CD14-positive monocyte (primary cell): Measurements from ENCODE around the gene GAS7. TPM values are rescaled to one million over a fixed set of nuclear protein-coding genes. Genes with fewer than 3 reads are reported as not detected.

Experiments
- DNase-seq, 3 donors: peaks; one replicate each; pipeline ENCODE4 v3.0.0-alpha.2; 2011 to 2022
- H2AFZ ChIP-seq: 2 replicates; pipeline ENCODE4 v1.6.0; 2012; ENCODE audit warnings: mild to moderate bottlenecking, low read depth, low read length, inconsistent platforms; ENCODE audit not compliant: insufficient read depth, poor library complexity, severe bottlenecking
- H3K27ac ChIP-seq, 2 donors: 1 replicate in 1 of 2; 2 replicates in 1 of 2; pipeline ENCODE4 v1.5.1; 2012 to 2013; ENCODE audit warnings: low read length in 2 of 2, control low read depth in 1 of 2, inconsistent platforms in 1 of 2, low read depth in 1 of 2, mild to moderate bottlenecking in 1 of 2
- H3K27me3 ChIP-seq, 2 donors: one replicate each; pipeline versions ENCODE4 v1.6.0 to v1.6.1; 2011 to 2013; ENCODE audit warnings: low read length in 2 of 2; ENCODE audit not compliant: control insufficient read depth in 2 of 2, insufficient read depth in 2 of 2
- H3K36me3 ChIP-seq, 2 donors: replicated peaks in 1 of 2; 1 replicate in 1 of 2; 2 replicates in 1 of 2; pipeline versions ENCODE4 v1.5.1 to v1.6.1; 2012 to 2013; ENCODE audit warnings: low read length in 2 of 2, control low read depth in 1 of 2, inconsistent platforms in 1 of 2, mild to moderate bottlenecking in 1 of 2; ENCODE audit not compliant: insufficient read depth in 2 of 2, control insufficient read depth in 1 of 2
- H3K4me1 ChIP-seq, 2 donors: 1 replicate in 1 of 2; 2 replicates in 1 of 2; pipeline versions ENCODE4 v1.5.1 to v1.6.1; 2012 to 2013; ENCODE audit warnings: low read length in 2 of 2, control low read depth in 1 of 2, inconsistent platforms in 1 of 2, mild to moderate bottlenecking in 1 of 2, moderate library complexity in 1 of 2; ENCODE audit not compliant: insufficient read depth in 2 of 2, control insufficient read depth in 1 of 2
- H3K4me2 ChIP-seq: replicated peaks from 2 replicates; pipeline ENCODE3; 2012; ENCODE audit warnings: low read length, moderate library complexity, mild to moderate bottlenecking; ENCODE audit not compliant: poor library complexity, severe bottlenecking; ENCODE audit errors: extremely low read depth
- H3K4me3 ChIP-seq, 3 experiments: fragments of 200-600 bp in 1 of 3; sonication (generic) in 1 of 3; replicated peaks in 1 of 3; 1 replicate in 2 of 3; 2 replicates in 1 of 3; pipeline ENCODE4 v1.5.1; 2011 to 2013; ENCODE audit warnings: low read length in 3 of 3, mild to moderate bottlenecking in 3 of 3, control low read depth in 2 of 3, low read depth in 2 of 3, inconsistent platforms in 1 of 3, moderate library complexity in 1 of 3
- H3K79me2 ChIP-seq: 2 replicates; pipeline ENCODE4 v1.6.0; 2012; ENCODE audit warnings: mild to moderate bottlenecking, control low read depth, inconsistent platforms, low read length, moderate library complexity; ENCODE audit not compliant: insufficient read depth
- H3K9ac ChIP-seq: 2 replicates; pipeline ENCODE4 v1.6.0; 2017; ENCODE audit warnings: low read length, mild to moderate bottlenecking; ENCODE audit not compliant: insufficient read depth, poor library complexity, severe bottlenecking
- H3K9me3 ChIP-seq, 2 donors: replicated peaks in 1 of 2; 1 replicate in 1 of 2; 2 replicates in 1 of 2; pipeline versions ENCODE4 v1.5.1 to v1.6.1; 2012 to 2013; ENCODE audit warnings: low read length in 2 of 2, control low read depth in 1 of 2; ENCODE audit not compliant: control insufficient read depth in 1 of 2, insufficient read depth in 1 of 2
- H4K20me1 ChIP-seq: 2 replicates; pipeline ENCODE4 v1.6.0; 2012; ENCODE audit warnings: mild to moderate bottlenecking, low read length, control low read depth, moderate library complexity; ENCODE audit not compliant: insufficient read depth
- H3K27ac Mint-ChIP-seq, 7 donors: one replicate each; pipeline ENCODE4 v1.8.0; 2020; ENCODE audit warnings: mild to moderate bottlenecking in 7 of 7, mixed read lengths in 7 of 7, moderate library complexity in 6 of 7, inconsistent platforms in 2 of 7
- H3K27me3 Mint-ChIP-seq, 3 donors: one replicate each; pipeline ENCODE4 v1.8.0; 2021 to 2022; ENCODE audit warnings: low read depth in 3 of 3, mild to moderate bottlenecking in 3 of 3, mixed read lengths in 3 of 3, moderate library complexity in 3 of 3, inconsistent platforms in 1 of 3
- H3K36me3 Mint-ChIP-seq, 2 donors: one replicate each; pipeline ENCODE4 v1.8.0; 2020; ENCODE audit warnings: mixed read lengths in 2 of 2, inconsistent platforms in 1 of 2, mild to moderate bottlenecking in 1 of 2
- H3K4me1 Mint-ChIP-seq: one replicate; pipeline ENCODE4 v1.8.0; 2020; ENCODE audit warnings: mild to moderate bottlenecking, mixed read lengths
- H3K4me3 Mint-ChIP-seq, 2 donors: one replicate each; pipeline ENCODE4 v1.8.0; 2020; ENCODE audit warnings: mild to moderate bottlenecking in 2 of 2, mixed read lengths in 2 of 2, moderate library complexity in 1 of 2
- H3K9me3 Mint-ChIP-seq, 7 donors: one replicate each; pipeline ENCODE4 v1.8.0; 2020 to 2022; ENCODE audit warnings: mixed read lengths in 7 of 7, mild to moderate bottlenecking in 6 of 7, moderate library complexity in 6 of 7, inconsistent platforms in 2 of 7
- WGBS: methylation state at CpG from one replicate; pipeline ENCODE4 v1.1.5; 2013; ENCODE audit warnings: missing lambda C conversion rate; ENCODE audit not compliant: insufficient coverage; 5-methylcytosine and 5-hydroxymethylcytosine counted together
- intact Hi-C, 2 donors: fragments of 100-400 bp; cut with micrococcal nuclease; formaldehyde crosslinking; loops; one replicate each; pipeline versions ENCODE4 v1.15.0 to v1.15.1; 2023
- polyA plus RNA-seq, 3 donors: library from polyadenylated mRNA; depleted of rRNA in 1 of 3; unstranded in 2 of 3; stranded (reverse) in 1 of 3; fragments of 300-500 nt in 2 of 3; fragments of >200 nt in 1 of 3; fragmentation: Illumina TruSeq in 2 of 3; gene quantifications; 1 replicate in 2 of 3; 2 replicates in 1 of 3; pipeline ENCODE4 v1.2.3, GENCODE V29; 2012 to 2021
- TF ChIP-seq, protein P1 (sequence below): fragments of 200-600 bp; IDR thresholded peaks from one replicate; pipeline ENCODE4 v1.8.0; 2022; ENCODE audit warnings: antibody characterized with exemption, mild to moderate bottlenecking

GAS7 gene
- polyA plus RNA-seq, 3 donors = 53.1 to 91.9 (median 66.6) TPM

DNA sequence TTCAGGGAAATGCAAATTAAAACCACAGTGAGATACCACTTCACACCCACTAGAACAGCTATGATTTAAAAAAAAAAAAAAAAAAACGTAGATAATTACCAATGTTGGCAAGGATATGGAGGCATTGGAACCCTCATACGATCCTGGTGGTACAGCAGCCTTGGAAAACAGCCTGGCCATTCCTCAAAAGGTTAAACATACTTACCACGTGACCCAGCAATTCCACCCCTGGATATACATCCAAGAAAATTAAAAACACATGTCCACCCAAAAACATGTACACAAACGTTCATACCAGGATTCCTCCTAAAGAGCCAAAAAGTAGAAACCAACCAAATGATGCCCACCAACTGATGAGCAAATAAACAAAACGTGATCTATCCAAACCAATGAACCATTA, 68.1 kb downstream of the GAS7 start:
- Histone ChIP-seq H3K27me3 (no peaks in the 10 kb centered on the region), H4K20me1 (no peaks in the 10 kb centered on the region), H3K4me2 (no peak overlapping the region), H3K9ac (no peak overlapping the region), H3K36me3 (no peaks in the 10 kb centered on the region), H3K27ac (no peak overlapping the region), H3K9me3 (no peaks in the 10 kb centered on the region), H3K4me1 (peaks cover 49 to 52% of the 10 kb centered on the region in 2 donors), H3K79me2 (peaks cover 61% of the 10 kb centered on the region), H2AFZ (no peak overlapping the region), H3K4me3 (no peak overlapping the region)
- Mint-ChIP-seq H3K9me3 (no peaks in the 10 kb centered on the region), H3K27ac (peak overlapping the region in 3 of 7 donors; percentile 1 to 40 (median 4)), H3K4me3 (no peak overlapping the region), H3K36me3 (peaks cover under 1 to 9% of the 10 kb centered on the region in 2 donors), H3K4me1 (peaks cover 64% of the 10 kb centered on the region), H3K27me3 (peaks cover 0 to 3% (median 0%) of the 10 kb centered on the region in 3 donors)
- intact Hi-C loops = no loop called here
- 95% methylated on average over 3 of the region's 5 CpGs for WGBS
- TF ChIP-seq, protein P1, sequence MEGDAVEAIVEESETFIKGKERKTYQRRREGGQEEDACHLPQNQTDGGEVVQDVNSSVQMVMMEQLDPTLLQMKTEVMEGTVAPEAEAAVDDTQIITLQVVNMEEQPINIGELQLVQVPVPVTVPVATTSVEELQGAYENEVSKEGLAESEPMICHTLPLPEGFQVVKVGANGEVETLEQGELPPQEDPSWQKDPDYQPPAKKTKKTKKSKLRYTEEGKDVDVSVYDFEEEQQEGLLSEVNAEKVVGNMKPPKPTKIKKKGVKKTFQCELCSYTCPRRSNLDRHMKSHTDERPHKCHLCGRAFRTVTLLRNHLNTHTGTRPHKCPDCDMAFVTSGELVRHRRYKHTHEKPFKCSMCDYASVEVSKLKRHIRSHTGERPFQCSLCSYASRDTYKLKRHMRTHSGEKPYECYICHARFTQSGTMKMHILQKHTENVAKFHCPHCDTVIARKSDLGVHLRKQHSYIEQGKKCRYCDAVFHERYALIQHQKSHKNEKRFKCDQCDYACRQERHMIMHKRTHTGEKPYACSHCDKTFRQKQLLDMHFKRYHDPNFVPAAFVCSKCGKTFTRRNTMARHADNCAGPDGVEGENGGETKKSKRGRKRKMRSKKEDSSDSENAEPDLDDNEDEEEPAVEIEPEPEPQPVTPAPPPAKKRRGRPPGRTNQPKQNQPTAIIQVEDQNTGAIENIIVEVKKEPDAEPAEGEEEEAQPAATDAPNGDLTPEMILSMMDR = no peak
- no peak for DNase-seq

DNA sequence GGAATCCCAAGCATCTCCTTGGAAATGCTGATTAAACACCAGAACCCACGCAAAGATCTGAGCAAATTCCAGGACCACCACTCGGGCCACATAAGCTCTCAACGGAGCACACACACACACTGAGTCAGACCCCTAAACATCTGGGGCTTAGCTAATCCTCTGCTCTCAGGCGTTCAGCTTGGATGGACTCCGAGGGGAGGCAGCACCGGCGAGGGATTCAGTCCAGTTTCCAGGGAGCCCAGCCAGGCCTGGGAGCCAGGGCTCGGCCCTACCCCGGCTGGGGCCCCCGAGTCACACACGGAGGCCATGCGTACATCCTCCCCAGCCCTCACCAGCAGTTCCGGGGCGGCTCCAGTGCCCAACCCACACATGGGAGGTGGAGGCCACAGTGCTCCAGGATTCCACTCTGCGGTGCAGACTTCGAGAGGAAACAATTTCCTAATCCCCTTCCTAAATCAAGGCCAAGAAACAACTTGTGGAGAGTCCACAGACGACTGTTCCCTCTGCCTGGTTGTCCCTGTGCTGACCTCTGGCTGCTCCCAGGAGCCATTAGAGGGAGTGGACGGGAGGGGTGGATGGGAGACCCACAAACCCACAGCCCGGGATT, 70.5 kb downstream of the GAS7 start:
- Mint-ChIP-seq H3K4me3 (peak overlapping the region; percentile 52 to 59), H3K4me1 (peaks cover 65% of the 10 kb centered on the region), H3K27ac (peak overlapping the region; percentile 79 to 96 (median 89)), H3K27me3 (peaks cover 0 to 3% (median 0%) of the 10 kb centered on the region in 3 donors), H3K36me3 (peaks cover 0 to 4% of the 10 kb centered on the region in 2 donors), H3K9me3 (no peaks in the 10 kb centered on the region)
- Histone ChIP-seq H3K4me3 (peak overlapping the region in 1 of 3 experiments; percentile 50), H3K79me2 (peaks cover 55% of the 10 kb centered on the region), H3K9ac (peak overlapping the region; percentile 49), H3K9me3 (no peaks in the 10 kb centered on the region), H3K4me2 (peak overlapping the region; percentile 41), H3K4me1 (peaks cover 45 to 47% of the 10 kb centered on the region in 2 donors), H3K27me3 (no peaks in the 10 kb centered on the region), H4K20me1 (no peaks in the 10 kb centered on the region), H3K27ac (peak overlapping the region; percentile 84 to 86), H3K36me3 (no peaks in the 10 kb centered on the region), H2AFZ (peak overlapping the region; percentile 59)
- peak in 2 of 3 donors; percentile 40 to 51 for DNase-seq
- TF ChIP-seq, protein P1 = no peak
- intact Hi-C loops = loop anchor here in 1 of 2 donors (5.0 kb wide), 1 partner anchor 44 kb away; no protein-coding TSS in a partner anchor
- WGBS = 43% methylated on average over 14 of the region's 19 CpGs
